Measurements from ENCODE around the gene METTL16. TPM values are rescaled to one million over a fixed set of nuclear protein-coding genes. Genes with fewer than 3 reads are reported as not detected.

METTL16 gene
- total and polyA plus RNA-seq, 7 donors = 11.2 to 33.0 (median 23.5) TPM

DNA sequence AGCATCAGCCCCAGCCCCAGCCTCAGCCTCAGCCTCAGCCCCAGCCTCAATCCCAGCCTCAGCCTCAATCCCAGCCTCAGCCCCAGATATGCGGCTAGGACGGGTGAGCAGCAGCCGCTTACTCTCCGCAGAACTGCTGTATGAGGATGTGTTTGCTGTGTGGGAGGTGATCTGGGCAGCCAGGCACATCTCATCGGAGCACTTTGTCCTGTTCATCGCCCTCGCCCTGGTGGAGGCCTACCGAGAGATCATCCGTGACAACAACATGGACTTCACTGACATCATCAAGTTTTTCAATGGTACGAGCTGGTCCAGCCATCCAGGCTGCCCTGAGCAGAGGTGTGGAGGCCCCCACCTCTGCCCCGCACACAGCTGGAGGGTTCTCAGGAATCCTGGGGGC is 132.8 kb downstream of the METTL16 start:
- Histone ChIP-seq H3K4me1 (peaks cover 16% of the 10 kb centered on the region), H3K36me3 (ENCODE audit: insufficient read depth in 1 of 2, low read depth in 1 of 2) (peaks cover 0 to 74% of the 10 kb centered on the region in 2 donors), H3K27me3 (ENCODE audit: insufficient read depth in 3 of 3, low read length in 2 of 3) (no peaks in the 10 kb centered on the region), H3K27ac (no peak overlapping the region), H3K9me3 (no peaks in the 10 kb centered on the region), H3K4me3 (no peak overlapping the region)
- TF ChIP-seq CTCF (IDR thresholded peaks at IDR 0.05) = no peak
- ATAC-seq = no peak
- DNase-seq = no peak
- 90 to 94% (median 91%) methylated on average over 11 of the region's 11 CpGs for WGBS, 3 donors
- intact Hi-C loops (cut with DNase I) = no loop called here

DNA sequence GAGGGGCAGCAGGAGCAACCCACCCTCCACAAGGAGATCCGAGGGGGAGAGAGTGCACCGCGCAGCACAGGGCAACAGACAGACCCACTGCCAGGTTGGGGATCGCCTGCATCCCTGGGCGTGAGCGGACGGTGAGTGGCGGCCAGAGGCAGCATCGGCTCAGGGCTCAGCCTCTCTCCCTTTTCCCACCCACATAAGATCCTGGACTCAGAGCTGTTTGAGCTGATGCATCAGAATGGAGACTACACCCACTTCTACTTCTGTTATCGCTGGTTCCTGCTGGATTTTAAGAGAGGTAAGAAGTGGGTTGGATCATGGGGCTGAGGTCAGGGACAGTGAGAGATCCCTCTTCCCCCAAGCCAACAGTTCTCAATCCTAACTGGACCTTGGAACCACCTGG is 134.0 kb downstream of the METTL16 start:
- WGBS, 3 donors = 94 to 98% (median 97%) methylated on average over 10 of the region's 10 CpGs
- no peak overlapping the region for H3K27ac ChIP-seq
- TF ChIP-seq CTCF (IDR thresholded peaks at IDR 0.05) = no peak
- DNase-seq (no peak), ATAC-seq (no peak)
- H3K36me3 ChIP-seq (ENCODE audit: insufficient read depth in 1 of 2, low read depth in 1 of 2) = peaks cover 0 to 86% of the 10 kb centered on the region in 2 donors
- intact Hi-C loops (cut with DNase I) = no loop called here
- peaks cover 5% of the 10 kb centered on the region for H3K4me1 ChIP-seq
- H3K4me3 ChIP-seq = no peak overlapping the region
- no peaks in the 10 kb centered on the region for H3K27me3 ChIP-seq (ENCODE audit: insufficient read depth in 3 of 3, low read length in 2 of 3)
- H3K9me3 ChIP-seq = no peaks in the 10 kb centered on the region

- Histone ChIP-seq H3K4me3 (no peak overlapping the region), H3K4me1 (no peaks in the 10 kb centered on the region), H3K36me3 (ENCODE audit: insufficient read depth in 1 of 2, low read depth in 1 of 2) (peaks cover 0 to 90% of the 10 kb centered on the region in 2 donors), H3K27me3 (ENCODE audit: insufficient read depth in 3 of 3, low read length in 2 of 3) (no peaks in the 10 kb centered on the region), H3K27ac (no peak overlapping the region), H3K9me3 (no peaks in the 10 kb centered on the region)
- no peak for TF ChIP-seq CTCF (IDR thresholded peaks at IDR 0.05)
- intact Hi-C loops (cut with DNase I) = no loop called here
- ATAC-seq (no peak), DNase-seq (no peak)
- WGBS, 3 donors = 92 to 98% (median 93%) methylated on average over 14 of the region's 14 CpGs
Measured at GRCh38 chr17:2376107-2376506, 135.6 kb downstream of the METTL16 start.

DNA sequence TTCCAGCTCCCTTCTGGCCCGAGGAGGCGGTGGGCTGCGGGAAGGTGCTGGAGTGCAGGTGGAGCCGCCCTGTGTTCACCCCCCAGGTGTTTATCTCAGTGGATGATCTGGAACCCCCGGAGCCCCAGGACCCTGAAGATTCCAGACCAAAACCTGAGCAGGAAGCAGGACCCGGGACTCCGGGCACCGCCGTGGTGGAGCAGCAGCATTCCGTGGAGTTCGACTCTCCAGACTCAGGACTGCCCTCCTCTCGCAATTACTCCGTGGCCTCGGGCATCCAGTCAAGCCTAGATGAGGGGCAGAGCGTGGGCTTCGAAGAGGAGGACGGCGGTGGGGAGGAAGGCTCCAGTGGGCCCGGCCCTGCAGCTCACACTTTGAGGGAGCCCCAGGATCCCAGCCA is 136.3 kb downstream of the METTL16 start:
- Histone ChIP-seq H3K4me1 (no peaks in the 10 kb centered on the region), H3K9me3 (no peaks in the 10 kb centered on the region), H3K27me3 (ENCODE audit: insufficient read depth in 3 of 3, low read length in 2 of 3) (no peaks in the 10 kb centered on the region), H3K27ac (no peak overlapping the region), H3K36me3 (ENCODE audit: insufficient read depth in 1 of 2, low read depth in 1 of 2) (peaks cover 0 to 88% of the 10 kb centered on the region in 2 donors), H3K4me3 (no peak overlapping the region)
- DNase-seq (no peak), ATAC-seq (no peak)
- TF ChIP-seq CTCF (IDR thresholded peaks at IDR 0.05) = no peak
- intact Hi-C loops (cut with DNase I) = no loop called here
- 88 to 93% (median 92%) methylated on average over 18 to 19 of the region's 19 CpGs for WGBS, 3 donors

GRCh38 chr17:2374549-2375285 is 137.0 kb downstream of the METTL16 start:
- intact Hi-C loops (cut with DNase I) = no loop called here
- H3K27ac ChIP-seq = no peak overlapping the region
- 53 to 85% (median 63%) methylated on average over 11 of the region's 11 CpGs for WGBS, 3 donors
- no peaks in the 10 kb centered on the region for H3K27me3 ChIP-seq (ENCODE audit: insufficient read depth in 3 of 3, low read length in 2 of 3)
- H3K4me3 ChIP-seq = no peak overlapping the region
- H3K9me3 ChIP-seq = no peaks in the 10 kb centered on the region
- no peak for DNase-seq
- no peaks in the 10 kb centered on the region for H3K4me1 ChIP-seq
- peak in 3 of 4 donors; percentile 54 to 76 (median 73) for ATAC-seq
- TF ChIP-seq CTCF (IDR thresholded peaks at IDR 0.05) = no peak
- peaks cover 0 to 81% of the 10 kb centered on the region in 2 donors for H3K36me3 ChIP-seq (ENCODE audit: insufficient read depth in 1 of 2, low read depth in 1 of 2)

Measured in psoas muscle (tissue), 8 donors.